Adrenal gland (tissue), 5 donors: ENCODE measurements around the gene MTA3.

ENCODE experiments used
- POLR2A ChIP-seq, 2 donors: fragments of 450-650 bp; IDR thresholded peaks; one replicate each; pipeline ENCODE4 v1.6.1; 2017; ENCODE audit warnings: antibody characterized with exemption in 2 of 2, mild to moderate bottlenecking in 2 of 2, moderate library complexity in 1 of 2
- TF ChIP-seq, protein P1 (sequence below), 6 experiments: fragments of 450-650 bp in 4 of 6; fragments of 200-600 bp in 2 of 6; sonication (generic) in 1 of 6; IDR thresholded peaks; 1 replicate in 5 of 6; 2 replicates in 1 of 6; pipeline versions ENCODE4 v1.5.1 to v1.8.0; 2016 to 2021; ENCODE audit warnings: antibody characterized with exemption in 6 of 6, mild to moderate bottlenecking in 2 of 6, moderate library complexity in 1 of 6
- donor health status: DM: no; HTN: no; CAD: no.

DNA sequence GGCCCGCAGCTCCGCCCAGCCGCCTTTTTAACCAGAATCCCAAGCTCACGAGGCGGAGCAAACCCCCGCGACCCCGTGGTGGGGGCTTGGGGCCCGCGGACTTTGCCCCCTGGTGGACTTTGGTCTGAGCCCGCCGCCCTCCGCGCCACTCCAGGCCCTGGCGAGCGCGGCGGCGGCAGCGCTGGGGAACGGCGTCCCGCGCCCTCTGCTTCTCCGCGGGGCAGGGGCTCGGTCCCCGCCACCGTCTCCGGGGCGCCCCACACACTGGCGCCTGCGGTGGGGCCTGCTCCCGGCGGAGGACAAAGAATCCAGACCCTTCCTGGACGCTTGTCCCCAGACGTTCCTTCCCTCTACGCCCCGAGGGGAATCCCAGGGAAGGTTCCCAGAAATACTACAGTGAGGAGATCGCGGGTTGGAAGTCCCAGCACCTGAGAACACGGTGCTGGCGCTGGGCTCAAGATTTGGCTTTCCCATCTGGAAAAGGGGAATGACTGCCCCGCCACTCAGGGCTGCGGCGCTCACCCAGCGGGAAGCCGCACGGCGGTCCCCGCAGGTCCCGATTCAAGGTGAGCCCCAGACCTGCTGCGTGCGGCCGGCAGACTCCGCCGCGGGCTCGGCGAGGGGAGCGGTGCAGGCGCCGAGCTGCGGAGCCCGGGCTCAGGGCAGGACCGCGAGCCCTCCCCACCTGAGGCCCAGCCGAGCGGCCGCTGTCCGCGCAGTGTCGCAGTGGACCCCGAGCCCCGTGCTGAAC is 224.3 kb downstream of the MTA3 start, which contains the start of gene HAAO:
- peak in 1 of 2 donors; percentile 11 for TF ChIP-seq POLR2A (IDR thresholded peaks at IDR 0.05)
- TF ChIP-seq, protein P1, sequence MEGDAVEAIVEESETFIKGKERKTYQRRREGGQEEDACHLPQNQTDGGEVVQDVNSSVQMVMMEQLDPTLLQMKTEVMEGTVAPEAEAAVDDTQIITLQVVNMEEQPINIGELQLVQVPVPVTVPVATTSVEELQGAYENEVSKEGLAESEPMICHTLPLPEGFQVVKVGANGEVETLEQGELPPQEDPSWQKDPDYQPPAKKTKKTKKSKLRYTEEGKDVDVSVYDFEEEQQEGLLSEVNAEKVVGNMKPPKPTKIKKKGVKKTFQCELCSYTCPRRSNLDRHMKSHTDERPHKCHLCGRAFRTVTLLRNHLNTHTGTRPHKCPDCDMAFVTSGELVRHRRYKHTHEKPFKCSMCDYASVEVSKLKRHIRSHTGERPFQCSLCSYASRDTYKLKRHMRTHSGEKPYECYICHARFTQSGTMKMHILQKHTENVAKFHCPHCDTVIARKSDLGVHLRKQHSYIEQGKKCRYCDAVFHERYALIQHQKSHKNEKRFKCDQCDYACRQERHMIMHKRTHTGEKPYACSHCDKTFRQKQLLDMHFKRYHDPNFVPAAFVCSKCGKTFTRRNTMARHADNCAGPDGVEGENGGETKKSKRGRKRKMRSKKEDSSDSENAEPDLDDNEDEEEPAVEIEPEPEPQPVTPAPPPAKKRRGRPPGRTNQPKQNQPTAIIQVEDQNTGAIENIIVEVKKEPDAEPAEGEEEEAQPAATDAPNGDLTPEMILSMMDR (IDR thresholded peaks at IDR 0.05) = peak in 2 of 6 experiments; percentile 18 to 22
